OCI-M1 (cell line): ENCODE results near the gene MALRD1.
A peak's percentile ranks its signal among the peaks of the same experiment; 100 is the strongest.

Source experiments
- DNase-seq: peaks from one replicate; lab custom pipeline; 2025; lab: John Stamatoyannopoulos, UW

The MALRD1 gene

GRCh38 chr10:19226025-19226424 is 177.4 kb downstream of the MALRD1 start:
- no peak for DNase-seq

DNA sequence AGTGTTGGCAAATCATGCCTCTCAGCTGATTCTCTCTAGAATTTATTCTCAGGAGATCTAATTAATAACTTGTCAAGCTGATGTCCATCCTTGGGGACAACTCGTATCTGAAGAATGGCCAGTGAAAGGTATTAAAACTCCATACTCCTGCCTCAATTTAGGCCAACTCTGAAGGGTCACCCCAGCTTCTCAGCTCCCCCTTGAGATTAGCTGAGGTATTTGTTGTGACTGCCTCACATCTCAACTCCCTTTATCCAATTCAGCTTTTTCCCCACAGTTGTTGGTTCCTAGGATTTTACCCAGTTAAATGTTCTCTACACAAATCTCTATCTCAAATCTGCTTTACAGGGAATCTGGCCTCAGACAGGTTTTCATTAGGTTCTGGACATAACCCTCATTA is 182.4 kb downstream of the MALRD1 start:
- DNase-seq = no peak

GRCh38 chr10:19245889-19246752 is 197.5 kb downstream of the MALRD1 start:
- no peak for DNase-seq

DNA sequence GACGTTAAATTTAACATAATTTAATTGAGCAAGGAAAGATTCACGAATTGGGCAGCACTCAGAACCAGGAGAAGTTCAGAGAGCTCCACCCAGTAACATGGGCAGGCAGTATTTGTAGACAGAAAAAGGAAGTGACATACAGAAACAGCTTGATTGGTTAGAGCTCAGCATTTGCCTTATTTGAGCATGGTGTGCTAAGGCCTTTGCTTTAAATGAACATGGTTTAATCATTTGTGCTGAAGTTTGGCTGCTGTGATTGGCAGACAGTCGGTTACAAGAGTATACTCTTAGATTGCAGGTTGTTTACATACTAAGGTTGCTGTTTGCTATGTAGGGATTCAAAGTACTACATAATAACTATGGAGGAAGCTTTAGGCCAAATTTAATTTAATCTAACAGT is 199.2 kb downstream of the MALRD1 start:
- peak; percentile 22 for DNase-seq

DNA sequence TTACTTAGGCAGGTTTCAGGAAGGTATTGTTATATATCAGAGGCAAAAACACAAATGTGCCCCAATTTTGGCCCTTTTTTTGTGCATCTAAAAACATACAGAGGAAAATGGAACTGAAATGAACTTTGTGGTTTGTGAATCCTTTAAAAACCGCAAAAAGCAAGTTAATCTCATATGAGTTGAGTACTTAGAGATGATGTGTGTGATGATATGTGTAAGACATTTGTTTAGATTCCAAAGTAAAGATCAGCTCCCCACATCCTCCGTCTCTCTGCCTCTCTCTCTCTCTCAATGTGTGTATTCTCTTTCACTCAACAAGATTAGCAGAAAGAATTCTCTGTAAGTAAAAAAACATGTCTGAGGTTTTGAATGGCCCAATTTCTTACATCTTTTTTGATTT is 201.9 kb downstream of the MALRD1 start:
- DNase-seq = peak; percentile 10

DNA sequence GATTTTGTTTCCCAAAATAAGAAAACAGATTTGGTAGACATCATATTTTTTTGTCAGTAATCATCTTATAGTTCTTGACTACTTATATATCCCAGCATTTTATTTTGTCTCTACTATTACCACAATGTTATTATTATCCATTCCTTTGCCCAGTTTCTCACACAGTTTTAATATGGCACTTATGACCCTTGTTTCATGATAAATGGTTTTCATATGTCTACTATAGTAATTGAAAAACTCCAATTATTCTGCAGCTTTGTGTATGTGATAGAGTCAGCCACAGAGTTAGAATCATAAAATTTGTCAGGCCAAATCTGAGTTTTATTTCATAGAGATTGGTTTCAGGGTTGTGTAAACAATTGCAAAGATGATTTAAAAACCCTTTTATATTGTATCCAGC is 203.9 kb downstream of the MALRD1 start:
- no peak for DNase-seq

DNA sequence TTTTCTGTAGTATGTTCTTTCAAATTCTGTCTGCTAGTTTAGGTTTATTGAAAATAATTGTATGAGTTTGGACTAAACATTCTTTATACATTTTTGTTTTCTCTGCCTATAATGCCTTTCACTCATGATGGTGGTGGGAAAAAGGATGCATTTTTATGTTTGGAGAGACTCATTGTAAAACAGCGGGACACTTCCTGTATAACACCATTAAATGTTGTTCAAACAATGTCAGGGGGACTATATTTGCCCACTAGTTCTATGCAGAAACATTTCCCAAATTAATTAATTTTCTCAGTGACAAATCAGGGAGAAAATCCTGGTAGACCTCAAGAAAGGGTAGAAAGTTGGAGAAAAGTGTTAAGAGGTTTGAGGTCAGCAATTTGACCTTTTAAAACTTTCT is 207.7 kb downstream of the MALRD1 start:
- no peak for DNase-seq

- DNase-seq = no peak
These were observed 214.7 kb downstream of the MALRD1 start for GRCh38 chr10:19263262-19263661.

DNA sequence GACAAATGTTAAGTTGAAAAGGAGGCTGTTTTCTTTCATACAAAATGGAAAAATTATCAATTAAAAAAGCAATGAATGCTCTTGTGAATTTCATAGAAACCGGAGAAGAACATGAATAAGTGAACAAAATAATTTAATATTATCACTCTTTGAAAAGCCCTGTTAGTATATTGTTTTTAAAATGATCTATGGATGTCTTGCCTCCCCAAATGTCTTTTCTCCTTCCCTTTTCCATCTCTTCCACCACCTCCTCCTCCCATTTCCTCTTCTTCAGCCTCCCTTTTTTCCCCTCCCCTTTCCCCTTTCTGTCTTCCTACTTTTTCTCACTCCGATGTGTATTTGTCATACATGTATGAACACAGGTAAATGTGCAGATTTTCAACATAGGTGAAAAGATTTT is 234.7 kb downstream of the MALRD1 start:
- DNase-seq = no peak

- no peak for DNase-seq
These were observed 235.2 kb downstream of the MALRD1 start for GRCh38 chr10:19283786-19284185.

GRCh38 chr10:19290770-19291169 is 242.2 kb downstream of the MALRD1 start:
- no peak for DNase-seq

DNA sequence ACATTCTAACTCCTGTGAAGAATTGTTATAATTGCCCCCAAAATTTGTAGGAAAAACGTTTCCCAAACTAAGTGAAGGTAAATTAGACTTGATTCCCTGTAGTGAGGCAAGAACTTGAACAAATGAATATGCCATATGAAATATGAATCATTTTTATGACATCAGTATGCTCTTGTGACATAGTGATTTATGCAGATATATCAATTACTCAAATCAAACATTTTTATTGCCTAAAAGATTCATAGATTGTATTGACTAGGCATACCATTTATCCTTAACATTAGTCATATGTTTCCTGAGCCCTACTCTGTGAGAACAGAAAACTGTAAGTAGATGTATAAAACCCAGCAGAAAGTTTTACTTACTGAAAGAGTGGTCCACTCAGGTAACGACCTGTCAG is 245.6 kb downstream of the MALRD1 start:
- DNase-seq = no peak

DNA sequence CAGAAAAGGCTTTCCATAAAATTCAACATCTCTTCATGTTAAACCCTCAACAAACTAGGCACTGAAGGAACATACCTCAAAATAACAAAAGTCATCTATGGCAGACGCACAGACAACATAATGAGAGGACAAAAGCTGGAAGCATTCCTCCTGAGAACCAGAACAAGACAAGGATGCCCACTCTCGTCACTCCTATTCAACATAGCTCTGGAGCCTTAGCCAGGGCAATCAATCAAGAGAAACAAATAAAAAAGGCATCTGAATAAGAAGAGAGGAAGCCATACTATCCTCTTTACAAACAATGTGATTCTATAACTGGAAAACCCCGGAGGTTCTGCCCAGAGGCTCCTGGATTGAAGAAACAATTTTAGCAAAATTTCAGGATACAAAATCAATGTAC is 251.0 kb downstream of the MALRD1 start:
- no peak for DNase-seq

GRCh38 chr10:19302117-19302516 is 253.5 kb downstream of the MALRD1 start:
- peak; percentile 17 for DNase-seq

- DNase-seq = no peak
These were observed 261.5 kb downstream of the MALRD1 start for GRCh38 chr10:19310066-19310465.

- DNase-seq = no peak
These were observed 267.7 kb downstream of the MALRD1 start for GRCh38 chr10:19316204-19316870.

DNA sequence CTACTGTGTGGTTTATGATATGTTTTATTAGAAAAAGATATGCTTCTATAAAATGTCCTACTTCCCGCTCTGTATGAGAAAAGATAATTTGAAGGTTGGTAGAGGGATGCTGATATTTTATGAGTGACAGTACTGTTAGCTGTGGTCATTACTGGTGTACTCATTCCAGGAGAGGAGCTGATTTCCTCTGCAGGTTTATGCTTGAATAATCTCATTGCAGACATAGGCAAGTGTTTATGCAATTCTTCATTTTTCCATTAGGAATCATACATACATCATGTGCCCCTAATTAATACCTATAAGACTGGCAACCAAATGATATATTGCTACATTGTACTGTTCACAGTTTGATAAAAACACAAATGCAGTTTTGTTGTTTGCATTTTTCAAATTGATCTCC is 269.4 kb downstream of the MALRD1 start:
- DNase-seq = no peak

GRCh38 chr10:19325581-19325980 is 277.0 kb downstream of the MALRD1 start:
- peak; percentile 27 for DNase-seq

- DNase-seq = no peak
These were observed 280.0 kb downstream of the MALRD1 start for GRCh38 chr10:19328582-19328981.

- no peak for DNase-seq
These were observed 280.9 kb downstream of the MALRD1 start for GRCh38 chr10:19329475-19329874.

DNA sequence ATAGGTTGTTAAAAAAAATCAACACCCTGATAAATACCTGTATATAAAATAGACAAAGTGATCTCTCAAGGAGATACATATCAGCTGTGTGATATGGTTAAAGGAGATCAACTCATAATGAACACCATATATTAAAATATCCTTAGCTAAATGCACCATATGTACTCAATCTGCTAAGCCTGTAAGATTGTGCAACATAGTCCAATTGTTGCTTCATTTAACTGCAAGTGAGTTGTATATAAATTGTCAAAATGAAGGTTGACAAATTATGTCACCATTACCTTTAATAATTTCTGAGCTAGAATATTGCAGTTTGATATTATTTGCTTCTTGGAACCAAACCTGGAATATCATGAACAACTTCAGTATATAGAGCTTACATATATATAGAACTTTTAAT is 283.7 kb downstream of the MALRD1 start:
- peak; percentile 37 for DNase-seq

DNA sequence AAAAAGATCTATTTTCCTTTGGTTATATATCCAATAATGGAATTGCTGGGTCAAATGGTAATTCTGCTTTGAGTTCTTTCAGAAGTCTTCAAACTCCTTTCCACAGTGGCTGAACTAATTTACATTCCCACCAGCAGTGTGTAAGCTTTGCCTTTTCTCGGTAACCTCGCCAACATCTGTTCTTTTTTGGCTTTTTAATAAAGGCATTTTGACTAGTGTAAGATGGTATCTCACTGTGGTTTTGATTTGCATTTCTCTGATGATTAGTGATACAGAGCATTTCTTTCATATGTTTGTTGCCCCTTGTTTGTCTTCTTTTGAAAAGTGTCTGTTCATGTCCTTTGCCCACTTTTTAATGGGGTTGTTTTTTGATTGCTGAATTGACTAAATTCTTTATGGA is 285.0 kb downstream of the MALRD1 start:
- DNase-seq = no peak

- no peak for DNase-seq
These were observed 299.0 kb downstream of the MALRD1 start for GRCh38 chr10:19347621-19348020.

- DNase-seq = no peak
These were observed 318.6 kb downstream of the MALRD1 start for GRCh38 chr10:19367176-19367575.
